Measurements from ENCODE around the gene SYNGR3. TPM values are rescaled to one million over a fixed set of nuclear protein-coding genes. Genes with fewer than 3 reads are reported as not detected.

SYNGR3 gene
- polyA plus RNA-seq, 1 donor from 2014 or later, result 61.0 TPM

- no peaks in the 10 kb centered on the region for H4K20me1 ChIP-seq (ENCODE audit: insufficient read depth)
- H3K36me3 ChIP-seq (ENCODE audit: insufficient read depth, low read length), result no peaks in the 10 kb centered on the region
- no peaks in the 10 kb centered on the region for H3K9me3 ChIP-seq (ENCODE audit: low read length)
- no peak overlapping the region for H2AFZ ChIP-seq (ENCODE audit: low read depth, low read length)
- peaks cover 29% of the 10 kb centered on the region for H3K27me3 ChIP-seq (ENCODE audit: insufficient read depth, low read depth, low read length)
- no peak overlapping the region for H3K4me2 ChIP-seq (ENCODE audit: low read length)
- H3K9ac ChIP-seq (ENCODE audit: low read length), result no peak overlapping the region
- no peaks in the 10 kb centered on the region for H3K9me2 ChIP-seq (ENCODE audit: insufficient read depth, low read length)
- no peak overlapping the region for H3K4me3 ChIP-seq (ENCODE audit: low read length)
- H3F3A ChIP-seq (ENCODE audit: insufficient read depth, low read length, poor library complexity, severe bottlenecking), result no peaks in the 10 kb centered on the region
- H3K79me2 ChIP-seq (replicated peaks; ENCODE audit: insufficient read depth, low read length), result peaks cover 5% of the 10 kb centered on the region
- TF ChIP-seq, protein P1, sequence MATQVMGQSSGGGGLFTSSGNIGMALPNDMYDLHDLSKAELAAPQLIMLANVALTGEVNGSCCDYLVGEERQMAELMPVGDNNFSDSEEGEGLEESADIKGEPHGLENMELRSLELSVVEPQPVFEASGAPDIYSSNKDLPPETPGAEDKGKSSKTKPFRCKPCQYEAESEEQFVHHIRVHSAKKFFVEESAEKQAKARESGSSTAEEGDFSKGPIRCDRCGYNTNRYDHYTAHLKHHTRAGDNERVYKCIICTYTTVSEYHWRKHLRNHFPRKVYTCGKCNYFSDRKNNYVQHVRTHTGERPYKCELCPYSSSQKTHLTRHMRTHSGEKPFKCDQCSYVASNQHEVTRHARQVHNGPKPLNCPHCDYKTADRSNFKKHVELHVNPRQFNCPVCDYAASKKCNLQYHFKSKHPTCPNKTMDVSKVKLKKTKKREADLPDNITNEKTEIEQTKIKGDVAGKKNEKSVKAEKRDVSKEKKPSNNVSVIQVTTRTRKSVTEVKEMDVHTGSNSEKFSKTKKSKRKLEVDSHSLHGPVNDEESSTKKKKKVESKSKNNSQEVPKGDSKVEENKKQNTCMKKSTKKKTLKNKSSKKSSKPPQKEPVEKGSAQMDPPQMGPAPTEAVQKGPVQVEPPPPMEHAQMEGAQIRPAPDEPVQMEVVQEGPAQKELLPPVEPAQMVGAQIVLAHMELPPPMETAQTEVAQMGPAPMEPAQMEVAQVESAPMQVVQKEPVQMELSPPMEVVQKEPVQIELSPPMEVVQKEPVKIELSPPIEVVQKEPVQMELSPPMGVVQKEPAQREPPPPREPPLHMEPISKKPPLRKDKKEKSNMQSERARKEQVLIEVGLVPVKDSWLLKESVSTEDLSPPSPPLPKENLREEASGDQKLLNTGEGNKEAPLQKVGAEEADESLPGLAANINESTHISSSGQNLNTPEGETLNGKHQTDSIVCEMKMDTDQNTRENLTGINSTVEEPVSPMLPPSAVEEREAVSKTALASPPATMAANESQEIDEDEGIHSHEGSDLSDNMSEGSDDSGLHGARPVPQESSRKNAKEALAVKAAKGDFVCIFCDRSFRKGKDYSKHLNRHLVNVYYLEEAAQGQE (IDR thresholded peaks at IDR 0.05; ENCODE audit: borderline replicate concordance), result no peak
- TF ChIP-seq TAF1 (IDR thresholded peaks at IDR 0.05; ENCODE audit: low read depth) (no peak), EZH2 (IDR thresholded peaks at IDR 0.05; ENCODE audit: borderline replicate concordance, insufficient read depth, low read length, poor library complexity, severe bottlenecking) (no peak), RAD21 (conservative IDR thresholded peaks at IDR 0.05) (no peak), POLR2AphosphoS5 (IDR thresholded peaks at IDR 0.05) (no peak), MXI1 (conservative IDR thresholded peaks at IDR 0.05; ENCODE audit: poor library complexity, severe bottlenecking) (no peak), SMC3 (conservative IDR thresholded peaks at IDR 0.05; ENCODE audit: poor library complexity) (no peak), EP300 (conservative IDR thresholded peaks at IDR 0.05; ENCODE audit: poor library complexity, severe bottlenecking) (no peak)
- TF ChIP-seq, protein P2, sequence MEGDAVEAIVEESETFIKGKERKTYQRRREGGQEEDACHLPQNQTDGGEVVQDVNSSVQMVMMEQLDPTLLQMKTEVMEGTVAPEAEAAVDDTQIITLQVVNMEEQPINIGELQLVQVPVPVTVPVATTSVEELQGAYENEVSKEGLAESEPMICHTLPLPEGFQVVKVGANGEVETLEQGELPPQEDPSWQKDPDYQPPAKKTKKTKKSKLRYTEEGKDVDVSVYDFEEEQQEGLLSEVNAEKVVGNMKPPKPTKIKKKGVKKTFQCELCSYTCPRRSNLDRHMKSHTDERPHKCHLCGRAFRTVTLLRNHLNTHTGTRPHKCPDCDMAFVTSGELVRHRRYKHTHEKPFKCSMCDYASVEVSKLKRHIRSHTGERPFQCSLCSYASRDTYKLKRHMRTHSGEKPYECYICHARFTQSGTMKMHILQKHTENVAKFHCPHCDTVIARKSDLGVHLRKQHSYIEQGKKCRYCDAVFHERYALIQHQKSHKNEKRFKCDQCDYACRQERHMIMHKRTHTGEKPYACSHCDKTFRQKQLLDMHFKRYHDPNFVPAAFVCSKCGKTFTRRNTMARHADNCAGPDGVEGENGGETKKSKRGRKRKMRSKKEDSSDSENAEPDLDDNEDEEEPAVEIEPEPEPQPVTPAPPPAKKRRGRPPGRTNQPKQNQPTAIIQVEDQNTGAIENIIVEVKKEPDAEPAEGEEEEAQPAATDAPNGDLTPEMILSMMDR (IDR thresholded peaks at IDR 0.05; ENCODE audit: poor library complexity, severe bottlenecking), result no peak
- H3K27ac ChIP-seq (ENCODE audit: low read length), result no peak overlapping the region
Measured at GRCh38 chr16:1976216-1976520, 13.6 kb upstream of the SYNGR3 start.

DNA sequence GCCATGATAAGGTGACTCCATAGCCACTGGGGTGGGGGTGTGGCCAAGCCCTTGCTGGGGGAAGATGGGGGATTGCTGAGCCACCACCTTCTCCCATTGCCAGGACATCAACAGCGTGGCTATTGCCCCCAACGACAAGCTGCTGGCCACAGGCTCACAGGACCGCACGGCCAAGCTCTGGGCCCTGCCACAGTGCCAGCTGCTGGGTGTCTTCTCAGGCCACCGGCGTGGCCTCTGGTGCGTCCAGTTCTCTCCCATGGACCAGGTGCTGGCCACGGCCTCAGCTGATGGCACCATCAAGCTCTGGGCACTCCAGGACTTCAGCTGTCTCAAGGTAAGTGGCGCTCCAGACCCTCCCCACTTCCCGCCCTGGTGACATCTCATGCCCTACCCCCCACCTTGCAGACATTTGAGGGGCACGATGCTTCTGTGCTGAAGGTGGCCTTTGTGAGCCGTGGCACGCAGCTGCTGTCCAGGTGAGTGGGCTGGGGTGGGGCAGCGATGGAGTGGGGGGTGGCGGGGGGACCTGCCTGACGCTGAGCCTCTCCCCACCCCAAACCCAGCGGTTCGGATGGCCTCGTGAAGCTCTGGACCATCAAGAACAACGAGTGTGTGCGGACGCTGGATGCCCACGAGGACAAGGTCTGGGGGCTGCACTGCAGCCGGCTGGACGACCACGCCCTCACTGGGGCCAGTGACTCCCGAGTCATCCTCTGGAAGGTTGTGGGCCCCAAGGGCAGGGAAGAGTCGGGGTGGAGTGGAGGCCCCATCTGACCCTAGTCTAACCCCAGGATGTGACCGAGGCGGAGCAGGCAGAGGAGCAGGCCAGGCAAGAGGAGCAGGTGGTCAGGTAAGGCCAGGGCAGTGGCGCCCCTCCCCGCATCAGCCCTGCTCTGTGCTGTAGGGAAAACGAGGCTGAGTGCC, 12.6 kb upstream of the SYNGR3 start:
- Histone ChIP-seq H3K9me3 (ENCODE audit: low read length) (no peaks in the 10 kb centered on the region), H3F3A (ENCODE audit: insufficient read depth, low read length, poor library complexity, severe bottlenecking) (no peaks in the 10 kb centered on the region), H3K36me3 (ENCODE audit: insufficient read depth, low read length) (no peaks in the 10 kb centered on the region), H3K9ac (ENCODE audit: low read length) (no peak overlapping the region), H3K4me2 (ENCODE audit: low read length) (no peak overlapping the region), H3K27ac (ENCODE audit: low read length) (no peak overlapping the region), H4K20me1 (ENCODE audit: insufficient read depth) (no peaks in the 10 kb centered on the region), H3K4me3 (ENCODE audit: low read length) (no peak overlapping the region), H2AFZ (ENCODE audit: low read depth, low read length) (no peak overlapping the region), H3K9me2 (ENCODE audit: insufficient read depth, low read length) (no peaks in the 10 kb centered on the region), H3K79me2 (replicated peaks; ENCODE audit: insufficient read depth, low read length) (peaks cover 5% of the 10 kb centered on the region), H3K27me3 (ENCODE audit: insufficient read depth, low read depth, low read length) (peaks cover 29% of the 10 kb centered on the region)
- TF ChIP-seq, protein P2 (IDR thresholded peaks at IDR 0.05; ENCODE audit: poor library complexity, severe bottlenecking), result no peak
- TF ChIP-seq, protein P1 (IDR thresholded peaks at IDR 0.05; ENCODE audit: borderline replicate concordance), result no peak
